NCI-H1436 (cell line): ENCODE data around the gene RBL1.
"Not testable (repeated sequence)": the region's sequence is repeated elsewhere in the genome, so short reads cannot be mapped to it uniquely, and the experiment has no call there.

ENCODE experiments used
- DNase-seq: peaks from one replicate; lab custom pipeline; 2025; lab: John Stamatoyannopoulos, UW

The RBL1 gene

GRCh38 chr20:36997121-36997520 lies 98.7 kb downstream of the RBL1 start:
- no peak for DNase-seq

- not testable (repeated sequence) for DNase-seq
Observed at GRCh38 chr20:36994221-36994620, 101.6 kb downstream of the RBL1 start.

GRCh38 chr20:36992802-36993334 lies 102.9 kb downstream of the RBL1 start:
- no peak for DNase-seq

GRCh38 chr20:36991703-36992102 lies 104.1 kb downstream of the RBL1 start:
- DNase-seq, result no peak

- no peak for DNase-seq
Observed at GRCh38 chr20:36989797-36990196, 106.0 kb downstream of the RBL1 start.

GRCh38 chr20:36988494-36988966 lies 107.3 kb downstream of the RBL1 start:
- DNase-seq, result peak; percentile 11

- peak; percentile 27 for DNase-seq
Observed at GRCh38 chr20:36984257-36984638, 111.5 kb downstream of the RBL1 start.

GRCh38 chr20:36975099-36975818 lies 120.5 kb downstream of the RBL1 start:
- no peak for DNase-seq

GRCh38 chr20:36974660-36975059 lies 121.1 kb downstream of the RBL1 start:
- DNase-seq, result no peak

GRCh38 chr20:36971103-36971502 lies 124.7 kb downstream of the RBL1 start:
- DNase-seq, result no peak

GRCh38 chr20:36969478-36970186 lies 126.2 kb downstream of the RBL1 start:
- DNase-seq, result no peak

- DNase-seq, result no peak
Observed at GRCh38 chr20:36969051-36969450, 126.7 kb downstream of the RBL1 start.

- DNase-seq, result no peak
Observed at GRCh38 chr20:36967636-36968035, 128.2 kb downstream of the RBL1 start.

- not testable (repeated sequence) for DNase-seq
Observed at GRCh38 chr20:36966965-36967364, 128.8 kb downstream of the RBL1 start.

- DNase-seq, result not testable (repeated sequence)
Observed at GRCh38 chr20:36962354-36962941, 133.3 kb downstream of the RBL1 start.

- no peak for DNase-seq
Observed at GRCh38 chr20:36959242-36959641, 136.6 kb downstream of the RBL1 start.

- DNase-seq, result no peak
Observed at GRCh38 chr20:36957875-36958667, 137.7 kb downstream of the RBL1 start.

GRCh38 chr20:36956674-36957073 lies 139.1 kb downstream of the RBL1 start:
- DNase-seq, result no peak

GRCh38 chr20:36956016-36956415 lies 139.8 kb downstream of the RBL1 start:
- DNase-seq, result no peak

GRCh38 chr20:36951979-36952738 lies 143.6 kb downstream of the RBL1 start:
- no peak for DNase-seq
